Fibroblast of lung (primary cell): ENCODE data around the gene WDFY3. TPM values are rescaled to one million over a fixed set of nuclear protein-coding genes. Genes with fewer than 3 reads are reported as not detected.
A peak's percentile ranks its signal among the peaks of the same experiment; 100 is the strongest.

Experiments used
- DNase-seq, 2 donors: peaks; one replicate each; pipeline versions ENCODE4 v3.0.0 to v3.0.0-alpha.2; 2010; ENCODE audit warnings: low read depth in 2 of 2
- H2AFZ ChIP-seq: 2 replicates; pipeline ENCODE4 v1.5.1; 2012; ENCODE audit warnings: low read length, control low read depth, inconsistent platforms
- H3K27ac ChIP-seq: 2 replicates; pipeline ENCODE4 v1.5.1; 2011; ENCODE audit warnings: low read length, control low read depth; ENCODE audit not compliant: insufficient read depth
- H3K27me3 ChIP-seq: 2 replicates; pipeline ENCODE4 v1.5.1; 2011; ENCODE audit warnings: mild to moderate bottlenecking, low read length; ENCODE audit not compliant: control insufficient read depth, insufficient read depth
- H3K36me3 ChIP-seq: 2 replicates; pipeline ENCODE4 v1.5.1; 2011; ENCODE audit warnings: low read length; ENCODE audit not compliant: control insufficient read depth, insufficient read depth
- H3K4me1 ChIP-seq: 2 replicates; pipeline ENCODE4 v1.5.1; 2011; ENCODE audit warnings: low read length; ENCODE audit not compliant: control insufficient read depth, insufficient read depth; ENCODE audit errors: extremely low read depth
- H3K4me2 ChIP-seq: 2 replicates; pipeline ENCODE4 v1.5.1; 2011; ENCODE audit warnings: low read length, control low read depth; ENCODE audit not compliant: insufficient read depth; ENCODE audit errors: extremely low read depth
- H3K4me3 ChIP-seq, 4 experiments: fragments of 200-600 bp in 1 of 4; sonication (generic) in 1 of 4; replicated peaks in 1 of 4; 2 replicates each; pipeline ENCODE4 v1.5.1; 2011 to 2016; ENCODE audit warnings: low read length in 4 of 4, low read depth in 3 of 4, mild to moderate bottlenecking in 3 of 4, control low read depth in 2 of 4, inconsistent platforms in 1 of 4, mixed read lengths in 1 of 4; ENCODE audit not compliant: insufficient read depth in 1 of 4; ENCODE audit errors: control extremely low read depth in 1 of 4
- H3K79me2 ChIP-seq: 2 replicates; pipeline ENCODE4 v1.5.1; 2012; ENCODE audit warnings: mild to moderate bottlenecking, low read length, inconsistent platforms; ENCODE audit not compliant: control insufficient read depth, insufficient read depth
- H3K9ac ChIP-seq: 2 replicates; pipeline ENCODE4 v1.5.1; 2011; ENCODE audit warnings: mild to moderate bottlenecking, low read length, control low read depth; ENCODE audit not compliant: insufficient read depth
- H3K9me3 ChIP-seq: 2 replicates; pipeline ENCODE4 v1.5.1; 2012; ENCODE audit warnings: low read depth, low read length; ENCODE audit not compliant: control insufficient read depth, insufficient read depth
- H4K20me1 ChIP-seq: 2 replicates; pipeline ENCODE4 v1.5.1; 2011; ENCODE audit warnings: low read length; ENCODE audit not compliant: control insufficient read depth, insufficient read depth; ENCODE audit errors: extremely low read depth
- EZH2 ChIP-seq: IDR thresholded peaks from 2 replicates; pipeline ENCODE4 v1.5.1; 2012; ENCODE audit warnings: low read length, control low read depth, mild to moderate bottlenecking; ENCODE audit errors: missing control alignments
- polyA plus RNA-seq, 2 donors: library from polyadenylated mRNA; depleted of rRNA in 1 of 2; stranded (reverse) in 1 of 2; unstranded in 1 of 2; fragments of >200 nt; gene quantifications; 2 replicates each; pipeline ENCODE4 v1.2.1, GENCODE V29; 2011 to 2012; ENCODE audit warnings: missing spikeins in 1 of 2
- total RNA-seq: library from RNA; depleted of rRNA; stranded (reverse); fragments of >200 nt; gene quantifications from 2 replicates; pipeline ENCODE4 v1.2.1, GENCODE V29; 2014
- TF ChIP-seq, protein P1 (sequence below), 2 donors: IDR thresholded peaks in 1 of 2; conservative IDR thresholded peaks in 1 of 2; 1 replicate in 1 of 2; 2 replicates in 1 of 2; pipeline ENCODE4 v1.5.1; 2011 to 2012; ENCODE audit warnings: low read length in 2 of 2, control low read depth in 1 of 2, inconsistent platforms in 1 of 2, low read depth in 1 of 2, mild to moderate bottlenecking in 1 of 2

Gene WDFY3
- total and polyA plus RNA-seq, 2 donors (not counting 1 experiment from before 2014, with no cell fraction given), result 26.8 to 88.8 TPM

DNA sequence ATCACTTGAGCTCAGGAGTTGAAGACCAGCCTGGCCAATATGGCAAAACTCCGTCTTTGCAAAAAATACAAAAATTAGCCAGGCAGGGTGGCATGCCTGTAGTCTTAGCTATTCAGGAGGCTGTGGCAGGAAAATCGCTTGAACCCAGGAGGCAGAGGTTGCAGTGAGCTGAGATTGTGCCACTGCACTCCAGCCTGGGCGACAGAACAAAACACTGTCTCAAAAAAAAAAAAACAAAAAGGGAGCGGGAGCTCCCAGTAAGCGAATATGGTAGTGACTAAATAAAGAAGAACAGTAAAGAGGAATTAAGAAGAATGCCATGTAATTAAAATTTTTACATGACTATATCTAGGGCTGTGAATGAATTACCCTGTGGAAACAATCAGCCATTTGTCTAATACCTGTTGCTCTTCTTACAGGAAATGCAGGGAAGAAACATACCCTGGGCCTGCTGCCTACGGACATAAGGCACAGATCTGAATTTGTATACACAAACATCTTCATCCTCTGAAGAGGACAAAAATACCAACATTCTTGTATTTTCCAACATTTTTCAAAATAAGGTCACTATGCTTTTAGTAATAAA is 11.4 kb downstream of the WDFY3 start:
- no peak overlapping the region for H3K27ac ChIP-seq
- no peak overlapping the region for H3K9ac ChIP-seq
- no peaks in the 10 kb centered on the region for H3K36me3 ChIP-seq
- H4K20me1 ChIP-seq, result peaks cover 4% of the 10 kb centered on the region
- H3K4me2 ChIP-seq, result no peak overlapping the region
- H3K79me2 ChIP-seq, result peaks cover 86% of the 10 kb centered on the region
- DNase-seq, result no peak
- H3K9me3 ChIP-seq, result no peaks in the 10 kb centered on the region
- H3K4me3 ChIP-seq, result no peak overlapping the region
- H2AFZ ChIP-seq, result no peak overlapping the region
- no peaks in the 10 kb centered on the region for H3K27me3 ChIP-seq
- no peaks in the 10 kb centered on the region for H3K4me1 ChIP-seq
- TF ChIP-seq EZH2, result no peak
- TF ChIP-seq, protein P1, sequence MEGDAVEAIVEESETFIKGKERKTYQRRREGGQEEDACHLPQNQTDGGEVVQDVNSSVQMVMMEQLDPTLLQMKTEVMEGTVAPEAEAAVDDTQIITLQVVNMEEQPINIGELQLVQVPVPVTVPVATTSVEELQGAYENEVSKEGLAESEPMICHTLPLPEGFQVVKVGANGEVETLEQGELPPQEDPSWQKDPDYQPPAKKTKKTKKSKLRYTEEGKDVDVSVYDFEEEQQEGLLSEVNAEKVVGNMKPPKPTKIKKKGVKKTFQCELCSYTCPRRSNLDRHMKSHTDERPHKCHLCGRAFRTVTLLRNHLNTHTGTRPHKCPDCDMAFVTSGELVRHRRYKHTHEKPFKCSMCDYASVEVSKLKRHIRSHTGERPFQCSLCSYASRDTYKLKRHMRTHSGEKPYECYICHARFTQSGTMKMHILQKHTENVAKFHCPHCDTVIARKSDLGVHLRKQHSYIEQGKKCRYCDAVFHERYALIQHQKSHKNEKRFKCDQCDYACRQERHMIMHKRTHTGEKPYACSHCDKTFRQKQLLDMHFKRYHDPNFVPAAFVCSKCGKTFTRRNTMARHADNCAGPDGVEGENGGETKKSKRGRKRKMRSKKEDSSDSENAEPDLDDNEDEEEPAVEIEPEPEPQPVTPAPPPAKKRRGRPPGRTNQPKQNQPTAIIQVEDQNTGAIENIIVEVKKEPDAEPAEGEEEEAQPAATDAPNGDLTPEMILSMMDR (conservative IDR thresholded peaks at IDR 0.05 in 1 of 2, IDR thresholded peaks at IDR 0.05 in 1 of 2; ENCODE audit: low read depth in 1 of 2, low read length in 2 of 2), result no peak

DNA sequence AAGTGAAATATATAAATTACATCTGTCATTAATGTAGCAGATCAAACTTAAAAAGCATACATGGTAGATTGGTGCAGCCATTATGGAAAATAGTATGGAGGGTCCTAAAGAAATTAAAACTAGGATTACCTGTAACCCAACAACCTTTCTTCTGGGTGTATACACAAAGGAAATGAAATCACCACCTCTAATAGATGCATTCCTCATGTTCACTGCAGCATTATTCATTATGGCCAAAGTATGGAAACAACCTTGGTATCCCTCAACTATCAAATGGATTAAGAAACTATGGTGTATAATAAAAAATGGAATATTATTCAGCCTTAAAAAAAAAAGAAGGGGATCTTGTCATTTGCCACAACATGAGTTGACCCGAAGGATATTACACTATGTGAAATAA is 13.7 kb downstream of the WDFY3 start:
- no peak for DNase-seq
- H3K4me1 ChIP-seq, result no peaks in the 10 kb centered on the region
- no peak overlapping the region for H3K9ac ChIP-seq
- peaks cover 83% of the 10 kb centered on the region for H3K79me2 ChIP-seq
- H2AFZ ChIP-seq, result no peak overlapping the region
- H4K20me1 ChIP-seq, result peaks cover 4% of the 10 kb centered on the region
- TF ChIP-seq, protein P1 (conservative IDR thresholded peaks at IDR 0.05 in 1 of 2, IDR thresholded peaks at IDR 0.05 in 1 of 2; ENCODE audit: low read depth in 1 of 2, low read length in 2 of 2), result no peak
- no peak for TF ChIP-seq EZH2
- H3K4me2 ChIP-seq, result no peak overlapping the region
- H3K36me3 ChIP-seq, result no peaks in the 10 kb centered on the region
- H3K9me3 ChIP-seq, result no peaks in the 10 kb centered on the region
- no peaks in the 10 kb centered on the region for H3K27me3 ChIP-seq
- H3K4me3 ChIP-seq, result no peak overlapping the region
- no peak overlapping the region for H3K27ac ChIP-seq

DNA sequence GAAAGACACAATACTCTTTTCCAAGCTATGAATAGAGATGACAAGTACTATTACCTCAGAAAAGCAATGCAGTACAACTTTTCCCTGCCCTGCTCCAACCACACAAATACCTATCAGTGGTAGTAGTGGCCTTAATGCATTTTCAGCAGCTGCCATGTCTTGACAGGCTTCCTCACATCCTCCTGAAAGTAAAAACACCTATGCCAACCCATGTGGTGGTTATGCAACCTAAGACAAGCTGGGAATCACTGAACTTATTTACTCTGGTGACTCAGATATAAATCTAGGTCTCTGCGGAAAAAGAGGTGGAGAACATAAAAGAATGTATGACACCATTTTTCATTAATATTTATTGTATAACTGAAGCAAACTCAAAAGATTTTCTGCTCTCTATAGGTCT is 14.5 kb downstream of the WDFY3 start:
- DNase-seq, result peak; percentile 35 to 92

More for the DNA sequence above, 14.5 kb downstream of the WDFY3 start:
- Histone ChIP-seq H3K27me3 (no peaks in the 10 kb centered on the region), H2AFZ (no peak overlapping the region), H3K9ac (no peak overlapping the region), H3K36me3 (no peaks in the 10 kb centered on the region), H3K79me2 (peaks cover 79% of the 10 kb centered on the region), H3K4me3 (no peak overlapping the region), H4K20me1 (peaks cover 4% of the 10 kb centered on the region), H3K27ac (no peak overlapping the region), H3K9me3 (no peaks in the 10 kb centered on the region), H3K4me1 (no peaks in the 10 kb centered on the region), H3K4me2 (no peak overlapping the region)
- TF ChIP-seq, protein P1 (conservative IDR thresholded peaks at IDR 0.05 in 1 of 2, IDR thresholded peaks at IDR 0.05 in 1 of 2; ENCODE audit: low read depth in 1 of 2, low read length in 2 of 2), result no peak
- TF ChIP-seq EZH2, result no peak
